NCI-H69 (cell line): ENCODE data around the gene FIBP.

Experiments
- DNase-seq: peaks from one replicate; lab custom pipeline; 2025; lab: John Stamatoyannopoulos, UW

The FIBP gene

GRCh38 chr11:65890324-65891218 is 2.3 kb upstream of the FIBP start, which contains the start of gene CCDC85B:
TSS of gene CCDC85B (plus strand) at chr11:65890673. CDS start at chr11:65890784, 111 bp downstream.
- peak; percentile 98 for DNase-seq

- DNase-seq = no peak
These were observed 528 bp downstream of the FIBP start for GRCh38 chr11:65887723-65888162.

GRCh38 chr11:65886826-65887722 is 1.2 kb downstream of the FIBP start:
- DNase-seq = no peak

- no peak for DNase-seq
These were observed 2.3 kb downstream of the FIBP start for GRCh38 chr11:65885808-65886536.

- no peak for DNase-seq
These were observed 3.0 kb downstream of the FIBP start for GRCh38 chr11:65885231-65885630.

GRCh38 chr11:65884716-65885092 is 3.6 kb downstream of the FIBP start:
- DNase-seq = peak; percentile 81

GRCh38 chr11:65883786-65884715 is 4.2 kb downstream of the FIBP start:
- DNase-seq = no peak

GRCh38 chr11:65883058-65883761 is 5.1 kb downstream of the FIBP start:
- DNase-seq = no peak

- DNase-seq = no peak
These were observed 5.9 kb downstream of the FIBP start for GRCh38 chr11:65882120-65883057.

- no peak for DNase-seq
These were observed 7.3 kb downstream of the FIBP start for GRCh38 chr11:65880844-65881421.

- DNase-seq = no peak
These were observed 8.2 kb downstream of the FIBP start for GRCh38 chr11:65880027-65880426.

GRCh38 chr11:65879617-65880016 is 8.7 kb downstream of the FIBP start, which contains the start of gene CTSW:
TSS of gene CTSW (plus strand) at chr11:65879837. CDS start at chr11:65879855, 18 bp downstream.
- DNase-seq = no peak

- DNase-seq = peak; percentile 97
These were observed 14.7 kb downstream of the FIBP start for GRCh38 chr11:65873318-65874156.

GRCh38 chr11:65872586-65873317 is 15.5 kb downstream of the FIBP start, which contains the start of gene EFEMP2:
TSS of gene EFEMP2 (minus strand) at chr11:65872800. CDS start at chr11:65872354, 446 bp downstream.
- DNase-seq = peak; percentile 51

- DNase-seq = no peak
These were observed 16.3 kb downstream of the FIBP start for GRCh38 chr11:65871811-65872548.
